Thyroid gland (tissue), 4 donors: ENCODE measurements around the gene HSPH1. TPM values are rescaled to one million over a fixed set of nuclear protein-coding genes. Genes with fewer than 3 reads are reported as not detected.
A peak's percentile ranks its signal among the peaks of the same experiment; 100 is the strongest.

Experiments used
- DNase-seq, 2 donors: peaks; one replicate each; pipeline ENCODE4 v3.0.0-alpha.2; 2019
- H3K27ac ChIP-seq, 3 donors: fragments of 200-600 bp; sonication (generic); 1 replicate in 2 of 3; 2 replicates in 1 of 3; pipeline ENCODE4 v1.5.1; 2016 to 2019; ENCODE audit warnings: mild to moderate bottlenecking in 1 of 3, moderate library complexity in 1 of 3
- H3K27me3 ChIP-seq: fragments of 200-600 bp; sonication (generic); one replicate; pipeline ENCODE4 v1.5.1; 2019
- H3K36me3 ChIP-seq, 2 donors: fragments of 200-600 bp; sonication (generic); one replicate each; pipeline ENCODE4 v1.5.1; 2016 to 2019
- H3K4me1 ChIP-seq, 2 donors: fragments of 200-600 bp; sonication (generic); one replicate each; pipeline ENCODE4 v1.5.1; 2017 to 2019
- H3K4me3 ChIP-seq, 3 donors: fragments of 200-600 bp; sonication (generic); replicated peaks in 1 of 3; 1 replicate in 2 of 3; 2 replicates in 1 of 3; pipeline ENCODE4 v1.5.1; 2016; ENCODE audit warnings: mild to moderate bottlenecking in 1 of 3
- H3K9me3 ChIP-seq: fragments of 200-600 bp; sonication (generic); one replicate; pipeline ENCODE4 v1.5.1; 2017
- CTCF ChIP-seq, 6 experiments: fragments of 200-600 bp in 3 of 6; fragments of 450-650 bp in 3 of 6; sonication (generic) in 3 of 6; IDR thresholded peaks; one replicate each; pipeline ENCODE4 v1.5.1; 2016 to 2019; ENCODE audit warnings: antibody characterized with exemption in 6 of 6, mild to moderate bottlenecking in 2 of 6, inconsistent platforms in 1 of 6, moderate library complexity in 1 of 6
- POLR2A ChIP-seq, 2 donors: fragments of 450-650 bp; IDR thresholded peaks; one replicate each; pipeline ENCODE4 v1.6.1; 2017; ENCODE audit warnings: antibody characterized with exemption in 2 of 2, mild to moderate bottlenecking in 2 of 2, moderate library complexity in 1 of 2
- WGBS, 2 donors: methylation state at CpG; one replicate each; pipeline ENCODE4 v1.1.5; 2017; 5-methylcytosine and 5-hydroxymethylcytosine counted together
- intact Hi-C: fragments of 100-400 bp; cut with DNase I; formaldehyde crosslinking; loops from one replicate; pipeline ENCODE4 v1.15.1; 2023
- total RNA-seq, 4 donors: library from RNA; depleted of rRNA; stranded (reverse); fragments of >200 nt; gene quantifications; one replicate each; pipeline ENCODE4 v1.2.3, GENCODE V29; 2016

Gene HSPH1
- total RNA-seq, 4 donors from 2014 or later = 38.3 to 56.3 (median 48.7) TPM

- H3K4me3 ChIP-seq = no peak overlapping the region
- 98 to 100% methylated on average over 1 of the region's 1 CpG for WGBS, 2 donors
- H3K4me1 ChIP-seq = no peaks in the 10 kb centered on the region
- no peak for TF ChIP-seq CTCF (IDR thresholded peaks at IDR 0.05)
- TF ChIP-seq POLR2A (IDR thresholded peaks at IDR 0.05) = no peak
- H3K27ac ChIP-seq = no peak overlapping the region
- no peaks in the 10 kb centered on the region for H3K27me3 ChIP-seq
- H3K36me3 ChIP-seq = no peaks in the 10 kb centered on the region
- DNase-seq = no peak
- no peaks in the 10 kb centered on the region for H3K9me3 ChIP-seq
- intact Hi-C loops = no loop called here
Observed at GRCh38 chr13:31107109-31107508, 54.6 kb downstream of the HSPH1 start.

GRCh38 chr13:31105856-31106255 is 55.8 kb downstream of the HSPH1 start:
- DNase-seq = no peak
- no peaks in the 10 kb centered on the region for H3K36me3 ChIP-seq
- H3K4me3 ChIP-seq = no peak overlapping the region
- 89 to 94% methylated on average over 3 of the region's 3 CpGs for WGBS, 2 donors
- no peaks in the 10 kb centered on the region for H3K4me1 ChIP-seq
- H3K9me3 ChIP-seq = no peaks in the 10 kb centered on the region
- H3K27ac ChIP-seq = no peak overlapping the region
- no peaks in the 10 kb centered on the region for H3K27me3 ChIP-seq
- intact Hi-C loops = no loop called here
- TF ChIP-seq CTCF (IDR thresholded peaks at IDR 0.05) (no peak), POLR2A (IDR thresholded peaks at IDR 0.05) (no peak)

GRCh38 chr13:31105020-31105795 is 56.5 kb downstream of the HSPH1 start:
- intact Hi-C loops = no loop called here
- WGBS, 2 donors = 70 to 72% methylated on average over 6 of the region's 6 CpGs
- no peak overlapping the region for H3K27ac ChIP-seq
- H3K9me3 ChIP-seq = no peaks in the 10 kb centered on the region
- H3K4me1 ChIP-seq = no peaks in the 10 kb centered on the region
- H3K36me3 ChIP-seq = no peaks in the 10 kb centered on the region
- TF ChIP-seq CTCF (IDR thresholded peaks at IDR 0.05) = no peak
- no peak for TF ChIP-seq POLR2A (IDR thresholded peaks at IDR 0.05)
- no peaks in the 10 kb centered on the region for H3K27me3 ChIP-seq
- no peak overlapping the region for H3K4me3 ChIP-seq
- DNase-seq = peak; percentile 78 to 79

- DNase-seq = no peak
- Histone ChIP-seq H3K27me3 (no peaks in the 10 kb centered on the region), H3K27ac (no peak overlapping the region), H3K9me3 (no peaks in the 10 kb centered on the region), H3K4me1 (no peaks in the 10 kb centered on the region), H3K36me3 (no peaks in the 10 kb centered on the region), H3K4me3 (no peak overlapping the region)
- TF ChIP-seq POLR2A (IDR thresholded peaks at IDR 0.05) (no peak), CTCF (IDR thresholded peaks at IDR 0.05) (no peak)
- 92 to 95% methylated on average over 3 of the region's 3 CpGs for WGBS, 2 donors
- intact Hi-C loops = no loop called here
Observed at GRCh38 chr13:31102905-31103304, 58.8 kb downstream of the HSPH1 start.

- Histone ChIP-seq H3K27ac (no peak overlapping the region), H3K9me3 (no peaks in the 10 kb centered on the region), H3K4me1 (no peaks in the 10 kb centered on the region), H3K4me3 (no peak overlapping the region), H3K27me3 (no peaks in the 10 kb centered on the region), H3K36me3 (no peaks in the 10 kb centered on the region)
- no peak for DNase-seq
- TF ChIP-seq POLR2A (IDR thresholded peaks at IDR 0.05) = no peak
- WGBS, 2 donors = 67 to 70% methylated on average over 7 of the region's 7 CpGs
- intact Hi-C loops = no loop called here
Observed at GRCh38 chr13:31101472-31102170, 60.1 kb downstream of the HSPH1 start.
